Mammary epithelial cell (primary cell): Measurements from ENCODE around the gene ASXL2.

Source experiments
- CTCF ChIP-seq, 2 donors: IDR thresholded peaks in 1 of 2; conservative IDR thresholded peaks in 1 of 2; 2 replicates each; pipeline ENCODE4 v1.5.1; 2011 to 2012; ENCODE audit warnings: inconsistent platforms in 2 of 2, low read length in 2 of 2, mild to moderate bottlenecking in 2 of 2, control low read depth in 1 of 2, low read depth in 1 of 2; ENCODE audit not compliant: insufficient read depth in 1 of 2; ENCODE audit errors: extremely low read depth in 1 of 2
- EZH2 ChIP-seq: IDR thresholded peaks from 2 replicates; pipeline ENCODE4 v1.6.1; 2012; ENCODE audit warnings: low read length, inconsistent platforms, borderline replicate concordance

- TF ChIP-seq CTCF (conservative IDR thresholded peaks at IDR 0.05 in 1 of 2, IDR thresholded peaks at IDR 0.05 in 1 of 2; ENCODE audit: extremely low read depth in 1 of 2, insufficient read depth in 1 of 2, low read depth in 1 of 2, low read length in 2 of 2) = no peak
- TF ChIP-seq EZH2 = no peak
These were observed 40.0 kb downstream of the ASXL2 start for GRCh38 chr2:25838152-25838756.
